ENCODE data around the gene CCL11.
"Not testable (repeated sequence)": the region's sequence is repeated elsewhere in the genome, so short reads cannot be mapped to it uniquely, and the experiment has no call there.

Gene CCL11

DNA sequence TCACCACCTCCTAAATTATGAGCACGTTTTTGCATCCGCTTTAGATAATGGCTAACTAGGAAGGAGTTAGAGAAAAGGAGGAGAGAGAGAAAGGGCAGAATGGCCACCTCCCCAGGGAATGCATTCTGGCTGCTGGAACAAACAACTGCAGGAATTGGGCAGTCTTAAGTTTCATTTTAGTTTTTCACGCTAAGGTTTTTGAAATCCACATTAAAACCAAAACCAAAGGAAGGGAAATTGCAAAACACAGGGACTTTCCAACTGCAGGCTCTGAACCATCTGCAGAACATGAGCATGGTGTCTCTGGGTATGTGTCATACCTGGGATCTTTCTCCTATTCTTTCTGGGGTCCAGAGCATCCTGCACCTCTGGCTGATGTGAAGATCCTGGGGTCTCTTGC is 21.6 kb downstream of the CCL11 start:
- DNase-seq (ENCODE audit: low read depth) = no peak

DNA sequence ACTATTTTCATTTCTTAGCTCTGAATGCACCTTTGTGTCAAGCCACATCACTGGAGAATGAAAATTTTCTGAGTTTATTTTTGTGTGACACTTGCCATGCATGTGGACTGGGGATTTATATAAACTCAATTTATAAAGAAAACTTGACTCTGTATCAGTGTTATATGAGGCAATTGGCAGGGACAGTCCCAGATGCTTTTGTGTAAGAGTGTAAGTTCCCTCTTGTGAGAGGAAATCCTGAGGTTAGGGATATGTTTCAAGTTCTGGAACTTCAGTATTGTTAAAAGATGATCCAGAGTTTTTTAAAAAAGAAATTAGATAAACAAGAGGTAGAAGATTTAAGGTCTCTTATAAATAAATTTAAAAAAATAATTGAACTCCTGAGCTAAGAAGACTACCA is 22.8 kb downstream of the CCL11 start:
- DNase-seq (ENCODE audit: low read depth) = no peak

- no peak for DNase-seq (ENCODE audit: low read depth)
These were observed 25.7 kb downstream of the CCL11 start for GRCh38 chr17:34311291-34311690.

DNA sequence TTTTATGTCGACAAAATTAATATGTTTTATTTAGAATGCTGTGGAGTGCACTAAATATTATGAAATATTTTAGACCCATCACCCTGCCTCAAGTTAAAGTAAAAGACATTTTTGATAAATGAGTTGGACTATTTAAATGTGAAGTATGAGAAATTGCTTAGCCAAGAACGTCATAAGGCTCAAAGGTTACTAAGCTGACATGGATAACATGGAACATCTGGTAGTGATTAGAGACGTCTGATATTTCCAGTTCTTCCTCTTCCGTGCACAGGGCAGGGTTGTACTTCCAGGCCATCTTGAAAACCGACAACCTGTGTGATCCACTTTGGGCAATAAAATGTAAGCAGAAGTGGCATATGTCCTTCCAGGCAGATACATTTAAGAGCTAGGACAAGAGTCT is 26.5 kb downstream of the CCL11 start:
- no peak for DNase-seq (ENCODE audit: low read depth)

DNA sequence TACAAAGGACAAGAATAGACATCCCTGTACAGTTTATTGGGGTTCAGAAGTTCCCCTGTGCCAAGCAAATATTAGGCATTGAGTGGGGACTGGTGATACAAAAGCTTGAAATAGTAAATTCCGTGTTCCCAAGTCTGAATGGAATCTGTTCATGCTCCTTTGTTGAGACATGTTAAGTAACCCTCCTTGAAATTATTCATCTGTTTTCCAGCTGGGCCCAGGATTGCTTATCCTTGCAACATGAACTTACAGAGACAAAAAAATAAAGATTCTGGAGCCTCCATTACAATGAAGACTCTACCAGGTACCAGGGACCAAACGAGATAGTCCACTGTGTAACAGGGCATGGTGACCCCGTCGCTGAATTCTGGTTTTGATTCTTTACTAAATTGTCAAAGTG is 27.6 kb downstream of the CCL11 start:
- DNase-seq (ENCODE audit: low read depth) = no peak

GRCh38 chr17:34314279-34314678 is 28.7 kb downstream of the CCL11 start:
- DNase-seq (ENCODE audit: low read depth) = no peak

DNA sequence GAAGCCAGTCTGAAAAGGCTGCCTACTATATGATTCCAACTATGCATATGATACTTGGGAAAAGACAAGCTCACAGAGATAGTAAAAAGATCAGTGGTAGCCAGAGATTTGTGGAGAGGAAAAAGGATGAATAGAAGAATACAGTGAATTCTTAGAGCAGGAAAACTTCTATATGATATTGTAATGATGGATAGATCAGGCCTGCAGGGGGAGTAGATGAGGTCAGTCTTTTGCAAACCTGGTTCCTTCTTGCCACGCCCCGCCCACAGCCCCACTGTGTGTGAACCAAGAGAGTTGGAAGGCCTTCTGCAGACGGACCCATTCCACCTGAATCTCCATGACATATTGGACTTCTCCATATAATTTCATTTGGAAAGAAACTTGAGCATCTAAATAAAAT is 32.9 kb downstream of the CCL11 start:
- DNase-seq (ENCODE audit: low read depth) = no peak

- no peak for DNase-seq (ENCODE audit: low read depth)
These were observed 33.5 kb downstream of the CCL11 start, which contains the start of gene CCL8 for GRCh38 chr17:34319039-34319483. Gene CCL8 (plus strand): TSS chr17:34319435. CDS start chr17:34319502, 67 bp downstream.

GRCh38 chr17:34321964-34322363 is 36.4 kb downstream of the CCL11 start:
- DNase-seq (ENCODE audit: low read depth) = no peak

GRCh38 chr17:34327580-34327979 is 42.0 kb downstream of the CCL11 start:
- DNase-seq (ENCODE audit: low read depth) = not testable (repeated sequence)

- no peak for DNase-seq (ENCODE audit: low read depth)
These were observed 52.2 kb downstream of the CCL11 start for GRCh38 chr17:34337701-34338100.

Data from CMK (cell line).